Keratinocyte (primary cell): ENCODE measurements around the gene CYP27A1. TPM values are rescaled to one million over a fixed set of nuclear protein-coding genes. Genes with fewer than 3 reads are reported as not detected.

ENCODE experiments used
- DNase-seq: peaks from one replicate; pipeline ENCODE4 v3.0.0-alpha.2; 2011; ENCODE audit warnings: low read depth, missing footprints, low spot score
- FAIRE-seq: peaks from 2 replicates; lab custom pipeline; 2011; peaks lifted over from hg19 to GRCh38; lab: Jason Lieb, UNC
- H2AFZ ChIP-seq: 2 replicates; pipeline ENCODE4 v1.6.0; 2012; ENCODE audit warnings: low read length, control low read depth, inconsistent platforms; ENCODE audit not compliant: control insufficient read depth
- H3K27ac ChIP-seq: 2 replicates; pipeline ENCODE4 v1.5.1; 2011; ENCODE audit warnings: low read length; ENCODE audit not compliant: control insufficient read depth, insufficient read depth
- H3K27me3 ChIP-seq: 3 replicates; pipeline ENCODE4 v1.6.0; 2011; ENCODE audit warnings: low read length; ENCODE audit not compliant: control insufficient read depth, insufficient read depth; ENCODE audit errors: extremely low read depth
- H3K36me3 ChIP-seq, 2 experiments: 2 replicates in 1 of 2; 3 replicates in 1 of 2; pipeline ENCODE4 v1.5.1; 2011; ENCODE audit warnings: low read length in 2 of 2, mild to moderate bottlenecking in 1 of 2; ENCODE audit not compliant: control insufficient read depth in 2 of 2, insufficient read depth in 2 of 2; ENCODE audit errors: extremely low read depth in 1 of 2
- H3K4me1 ChIP-seq: 3 replicates; pipeline ENCODE4 v1.5.1; 2011; ENCODE audit warnings: low read length; ENCODE audit not compliant: control insufficient read depth, insufficient read depth; ENCODE audit errors: extremely low read depth
- H3K4me2 ChIP-seq: 3 replicates; pipeline ENCODE4 v1.6.0; 2011; ENCODE audit warnings: low read depth, low read length; ENCODE audit not compliant: control insufficient read depth, insufficient read depth; ENCODE audit errors: extremely low read depth
- H3K4me3 ChIP-seq, 3 experiments: fragments of 200-600 bp in 1 of 3; sonication (generic) in 1 of 3; 2 replicates in 2 of 3; 3 replicates in 1 of 3; pipeline ENCODE4 v1.5.1; 2011 to 2016; ENCODE audit warnings: low read length in 3 of 3, mild to moderate bottlenecking in 3 of 3, control low read depth in 2 of 3, inconsistent platforms in 1 of 3, low read depth in 1 of 3, mixed read lengths in 1 of 3, mixed run types in 1 of 3, moderate library complexity in 1 of 3; ENCODE audit not compliant: control insufficient read depth in 2 of 3, insufficient read depth in 2 of 3; ENCODE audit errors: extremely low read depth in 1 of 3
- H3K79me2 ChIP-seq: 2 replicates; pipeline ENCODE4 v1.6.0; 2012; ENCODE audit warnings: low read length; ENCODE audit not compliant: control insufficient read depth, insufficient read depth
- H3K9ac ChIP-seq: 3 replicates; pipeline ENCODE4 v1.6.0; 2011; ENCODE audit warnings: low read length; ENCODE audit not compliant: control insufficient read depth, insufficient read depth; ENCODE audit errors: extremely low read depth
- H3K9me1 ChIP-seq: 3 replicates; pipeline ENCODE4 v1.6.0; 2011; ENCODE audit warnings: low read length; ENCODE audit not compliant: control insufficient read depth, insufficient read depth; ENCODE audit errors: extremely low read depth
- H3K9me3 ChIP-seq: 2 replicates; pipeline ENCODE4 v1.5.1; 2012; ENCODE audit warnings: low read depth, low read length; ENCODE audit not compliant: control insufficient read depth
- H4K20me1 ChIP-seq: 3 replicates; pipeline ENCODE4 v1.6.0; 2011; ENCODE audit warnings: low read length; ENCODE audit not compliant: control insufficient read depth, insufficient read depth; ENCODE audit errors: extremely low read depth
- EZH2 ChIP-seq: IDR thresholded peaks from one replicate; pipeline ENCODE4 v1.6.1; 2012; ENCODE audit warnings: inconsistent platforms, mild to moderate bottlenecking, low read length, moderate library complexity
- dilution Hi-C: fragments of 300-500 bp; cut with MboI; formaldehyde crosslinking; loops from one replicate; pipeline ENCODE4 v1.7.0; 2020; ENCODE audit warnings: low sequenced_read_pairs; ENCODE audit not compliant: extremely low pct_ligation_motif_present
- polyA plus RNA-seq, 5 experiments: library from polyadenylated mRNA; depleted of rRNA in 3 of 5; stranded (reverse) in 3 of 5; stranded (forward) in 1 of 5; unstranded in 1 of 5; fragments of >200 nt; gene quantifications; 1 replicate in 1 of 5; 2 replicates in 3 of 5; 3 replicates in 1 of 5; pipeline versions ENCODE4 v1.2.1 to v1.2.3, GENCODE V29; 2011 to 2012; ENCODE audit warnings: missing spikeins in 2 of 5, low read depth in 1 of 5, low replicate concordance in 1 of 5
- TF ChIP-seq, protein P1 (sequence below), 3 experiments: IDR thresholded peaks in 1 of 3; conservative IDR thresholded peaks in 1 of 3; optimal IDR thresholded peaks in 1 of 3; 2 replicates in 2 of 3; 3 replicates in 1 of 3; pipeline versions ENCODE3 to v1.5.1; 2011; ENCODE audit warnings: low read length in 3 of 3, mild to moderate bottlenecking in 3 of 3, moderate library complexity in 2 of 3, control low read depth in 1 of 3, inconsistent platforms in 1 of 3; ENCODE audit not compliant: insufficient read depth in 2 of 3; ENCODE audit errors: extremely low read depth in 1 of 3

CYP27A1 gene
- polyA plus RNA-seq, 1 donor (not counting 4 experiments of a cell fraction or from before 2014, with no cell fraction given) = 0.12 TPM

DNA sequence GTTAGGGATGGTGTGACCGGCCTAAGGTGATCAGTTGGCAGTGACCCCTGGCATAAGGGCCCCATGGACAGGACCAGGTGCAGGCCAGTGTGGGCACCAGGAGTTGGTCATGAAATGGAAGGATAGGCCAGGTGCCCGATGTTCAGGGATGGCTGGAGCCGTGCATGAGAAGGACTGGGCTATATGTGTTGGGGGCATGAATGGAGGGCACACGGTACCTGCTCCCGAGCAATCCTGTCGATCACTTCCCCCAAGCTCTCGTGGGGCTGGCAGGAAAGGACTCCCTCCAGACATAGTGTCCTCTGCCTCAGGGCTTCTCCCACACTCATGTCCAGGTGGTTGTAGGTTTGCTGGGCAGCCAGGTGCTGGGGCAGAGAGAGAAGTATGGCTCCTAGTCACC is 42.1 kb downstream of the CYP27A1 start:
- no peak overlapping the region for H3K4me3 ChIP-seq
- dilution Hi-C loops = no loop called here
- no peaks in the 10 kb centered on the region for H3K36me3 ChIP-seq
- peaks cover 10% of the 10 kb centered on the region for H3K27me3 ChIP-seq
- no peak overlapping the region for H3K4me2 ChIP-seq
- no peak overlapping the region for H3K27ac ChIP-seq
- H3K79me2 ChIP-seq = no peaks in the 10 kb centered on the region
- no peak overlapping the region for H2AFZ ChIP-seq
- TF ChIP-seq EZH2 = no peak
- TF ChIP-seq, protein P1, sequence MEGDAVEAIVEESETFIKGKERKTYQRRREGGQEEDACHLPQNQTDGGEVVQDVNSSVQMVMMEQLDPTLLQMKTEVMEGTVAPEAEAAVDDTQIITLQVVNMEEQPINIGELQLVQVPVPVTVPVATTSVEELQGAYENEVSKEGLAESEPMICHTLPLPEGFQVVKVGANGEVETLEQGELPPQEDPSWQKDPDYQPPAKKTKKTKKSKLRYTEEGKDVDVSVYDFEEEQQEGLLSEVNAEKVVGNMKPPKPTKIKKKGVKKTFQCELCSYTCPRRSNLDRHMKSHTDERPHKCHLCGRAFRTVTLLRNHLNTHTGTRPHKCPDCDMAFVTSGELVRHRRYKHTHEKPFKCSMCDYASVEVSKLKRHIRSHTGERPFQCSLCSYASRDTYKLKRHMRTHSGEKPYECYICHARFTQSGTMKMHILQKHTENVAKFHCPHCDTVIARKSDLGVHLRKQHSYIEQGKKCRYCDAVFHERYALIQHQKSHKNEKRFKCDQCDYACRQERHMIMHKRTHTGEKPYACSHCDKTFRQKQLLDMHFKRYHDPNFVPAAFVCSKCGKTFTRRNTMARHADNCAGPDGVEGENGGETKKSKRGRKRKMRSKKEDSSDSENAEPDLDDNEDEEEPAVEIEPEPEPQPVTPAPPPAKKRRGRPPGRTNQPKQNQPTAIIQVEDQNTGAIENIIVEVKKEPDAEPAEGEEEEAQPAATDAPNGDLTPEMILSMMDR (optimal IDR thresholded peaks at IDR 0.05 in 1 of 3, IDR thresholded peaks at IDR 0.05 in 1 of 3, conservative IDR thresholded peaks at IDR 0.05 in 1 of 3; ENCODE audit: extremely low read depth in 1 of 3, insufficient read depth in 2 of 3, low read length in 3 of 3) = no peak
- no peaks in the 10 kb centered on the region for H3K9me1 ChIP-seq
- DNase-seq = no peak
- no peaks in the 10 kb centered on the region for H4K20me1 ChIP-seq
- H3K9ac ChIP-seq = no peak overlapping the region
- H3K4me1 ChIP-seq = no peaks in the 10 kb centered on the region
- no peak for FAIRE-seq
- no peaks in the 10 kb centered on the region for H3K9me3 ChIP-seq

DNA sequence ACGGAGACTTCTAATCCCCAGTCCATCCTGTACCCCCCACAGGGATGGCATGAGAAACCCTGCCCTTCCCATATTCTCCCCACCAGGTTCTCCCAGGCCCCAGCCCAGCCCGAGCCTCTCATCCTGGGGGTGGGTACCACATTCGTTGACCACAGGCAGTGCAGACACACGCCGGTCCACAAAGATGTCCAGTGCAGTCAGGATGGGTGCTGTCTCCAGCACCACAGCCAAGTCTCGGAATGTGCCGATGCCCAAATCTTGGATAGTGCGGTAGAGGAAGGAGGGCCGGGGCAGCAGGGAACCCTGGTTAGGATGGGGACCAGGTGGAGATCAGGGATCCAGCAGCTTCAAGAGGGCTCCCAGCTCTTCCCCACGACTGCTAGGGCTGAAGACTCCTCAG is 44.8 kb downstream of the CYP27A1 start:
- TF ChIP-seq EZH2 = no peak
- TF ChIP-seq, protein P1 (optimal IDR thresholded peaks at IDR 0.05 in 1 of 3, IDR thresholded peaks at IDR 0.05 in 1 of 3, conservative IDR thresholded peaks at IDR 0.05 in 1 of 3; ENCODE audit: extremely low read depth in 1 of 3, insufficient read depth in 2 of 3, low read length in 3 of 3) = no peak
- Histone ChIP-seq H3K27me3 (peaks cover 7% of the 10 kb centered on the region), H4K20me1 (no peaks in the 10 kb centered on the region), H3K9me1 (no peaks in the 10 kb centered on the region), H3K4me2 (no peak overlapping the region), H3K4me1 (no peaks in the 10 kb centered on the region), H3K4me3 (no peak overlapping the region), H2AFZ (no peak overlapping the region), H3K27ac (no peak overlapping the region), H3K36me3 (no peaks in the 10 kb centered on the region), H3K9me3 (no peaks in the 10 kb centered on the region), H3K79me2 (no peaks in the 10 kb centered on the region), H3K9ac (no peak overlapping the region)
- FAIRE-seq (no peak), DNase-seq (no peak)
- dilution Hi-C loops = no loop called here
